Measurements from ENCODE around the gene LHFPL3.

Gene LHFPL3

DNA sequence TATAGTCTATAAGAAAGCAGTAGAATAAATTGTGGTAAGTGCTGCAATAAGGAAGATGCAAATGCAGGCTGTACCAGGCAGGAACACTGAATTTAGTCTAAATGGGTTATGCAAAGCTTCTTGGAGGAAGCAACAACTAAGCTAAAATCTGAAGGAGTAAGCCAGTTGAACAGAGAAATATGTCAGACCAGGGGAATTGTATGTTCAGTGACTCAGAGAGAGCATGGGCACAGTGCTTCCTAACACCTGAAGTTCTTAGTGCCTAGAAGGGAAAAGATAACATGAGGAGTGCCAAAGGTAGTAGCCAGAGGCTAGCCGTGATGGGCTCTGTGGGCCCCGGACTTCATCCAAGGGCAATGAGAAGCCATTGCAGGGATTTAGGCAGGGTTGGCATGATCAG is 481.5 kb downstream of the LHFPL3 start:
- H3K4me1 ChIP-seq (ENCODE audit: low read length): no peaks in the 10 kb centered on the region
- no peak overlapping the region for H3K27ac ChIP-seq (ENCODE audit: low read length)
- TF ChIP-seq EZH2 (optimal IDR thresholded peaks at IDR 0.05; ENCODE audit: low read depth, low read length): no peak
- no peak for TF ChIP-seq CTCF (IDR thresholded peaks at IDR 0.05; ENCODE audit: low read length)
- no peak for TF ChIP-seq EZH2phosphoT487 (IDR thresholded peaks at IDR 0.05; ENCODE audit: low read length)
- H3F3A ChIP-seq (ENCODE audit: insufficient read depth, low read length): no peaks in the 10 kb centered on the region
- H3K36me3 ChIP-seq (replicated peaks; ENCODE audit: insufficient read depth, low read length): no peaks in the 10 kb centered on the region
- no peaks in the 10 kb centered on the region for H3K9me3 ChIP-seq (replicated peaks; ENCODE audit: insufficient read depth, low read length)
- no peak overlapping the region for H3K4me2 ChIP-seq (ENCODE audit: low read depth, low read length)
- no peaks in the 10 kb centered on the region for H3K27me3 ChIP-seq (replicated peaks; ENCODE audit: insufficient read depth, low read length)
- no peaks in the 10 kb centered on the region for H3K79me2 ChIP-seq (ENCODE audit: low read length)
- no peak overlapping the region for H3K9ac ChIP-seq (ENCODE audit: low read length)
- H3K9me2 ChIP-seq (replicated peaks; ENCODE audit: insufficient read depth, low read length): no peaks in the 10 kb centered on the region
- no peak overlapping the region for H3K4me3 ChIP-seq (ENCODE audit: low read length)
- H4K20me1 ChIP-seq (ENCODE audit: insufficient read depth, low read length): no peaks in the 10 kb centered on the region
- no peak overlapping the region for H2AFZ ChIP-seq (ENCODE audit: low read length)
- no peak for DNase-seq

DNA sequence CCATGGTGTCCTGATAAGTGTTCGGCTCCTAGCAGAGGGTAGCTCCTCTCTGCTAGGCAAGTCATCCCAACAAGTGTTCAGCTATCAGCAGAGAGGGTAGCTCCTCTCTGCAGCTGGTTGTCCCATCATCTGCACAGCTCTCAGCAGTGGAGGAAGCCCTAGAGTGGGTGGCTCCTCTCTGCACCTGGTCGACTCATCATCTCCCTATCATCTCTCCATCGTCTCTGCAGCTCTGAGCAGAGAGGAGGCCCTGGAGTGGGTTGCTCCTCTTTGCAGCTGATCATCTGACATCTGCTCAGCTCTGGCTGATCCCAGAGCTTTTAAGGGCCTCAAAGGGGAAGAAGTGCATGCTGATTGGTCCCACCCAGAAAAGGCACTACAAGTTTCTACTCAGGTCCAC is 485.7 kb downstream of the LHFPL3 start:
- Histone ChIP-seq H3K9me2 (replicated peaks; ENCODE audit: insufficient read depth, low read length) (no peaks in the 10 kb centered on the region), H3K79me2 (ENCODE audit: low read length) (no peaks in the 10 kb centered on the region), H3K4me1 (ENCODE audit: low read length) (peaks cover 17% of the 10 kb centered on the region), H3K4me3 (ENCODE audit: low read length) (no peak overlapping the region), H3K9ac (ENCODE audit: low read length) (no peak overlapping the region), H4K20me1 (ENCODE audit: insufficient read depth, low read length) (no peaks in the 10 kb centered on the region), H3K27me3 (replicated peaks; ENCODE audit: insufficient read depth, low read length) (no peaks in the 10 kb centered on the region), H3F3A (ENCODE audit: insufficient read depth, low read length) (peaks cover 12% of the 10 kb centered on the region), H2AFZ (ENCODE audit: low read length) (no peak overlapping the region), H3K4me2 (ENCODE audit: low read depth, low read length) (no peak overlapping the region), H3K36me3 (replicated peaks; ENCODE audit: insufficient read depth, low read length) (no peaks in the 10 kb centered on the region), H3K9me3 (replicated peaks; ENCODE audit: insufficient read depth, low read length) (no peaks in the 10 kb centered on the region), H3K27ac (ENCODE audit: low read length) (no peak overlapping the region)
- no peak for DNase-seq
- TF ChIP-seq CTCF (IDR thresholded peaks at IDR 0.05; ENCODE audit: low read length) (no peak), EZH2 (optimal IDR thresholded peaks at IDR 0.05; ENCODE audit: low read depth, low read length) (no peak), EZH2phosphoT487 (IDR thresholded peaks at IDR 0.05; ENCODE audit: low read length) (no peak)

DNA sequence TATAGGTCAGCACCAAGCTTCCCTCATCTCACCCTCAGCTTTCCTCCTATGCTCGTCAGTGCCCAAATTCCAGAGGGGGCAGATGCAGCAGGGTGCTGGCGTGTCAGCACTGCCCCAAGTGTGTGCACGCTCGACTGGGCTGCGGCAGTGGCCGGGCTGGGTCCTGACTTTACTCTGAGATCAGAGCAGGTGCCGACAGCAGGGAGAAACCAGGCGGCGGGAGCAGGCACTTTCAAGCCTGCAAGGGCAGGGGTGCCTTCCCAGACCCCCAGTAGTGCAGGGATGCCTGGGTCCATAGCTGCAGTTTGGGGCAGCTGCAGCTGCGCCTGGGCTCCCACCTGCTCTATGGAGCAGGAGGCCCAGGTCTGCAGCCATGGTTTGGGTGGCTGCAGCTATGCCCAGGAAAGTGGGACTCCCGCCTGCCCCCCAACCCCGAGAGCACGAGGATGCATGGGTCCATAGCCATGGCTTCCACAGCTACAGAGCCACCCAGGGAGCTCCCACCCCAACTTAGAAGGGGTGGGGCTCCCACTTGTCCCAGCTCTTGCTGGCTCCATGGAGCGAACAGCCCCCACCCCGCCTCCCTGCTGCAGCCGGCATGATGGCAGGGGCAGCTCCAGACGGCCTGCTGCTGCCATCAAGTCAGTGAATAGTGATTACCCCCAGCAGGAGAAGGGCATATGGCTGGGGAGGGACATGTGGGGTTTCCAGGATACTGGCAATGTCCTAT is 486.4 kb downstream of the LHFPL3 start:
- no peak for TF ChIP-seq CTCF (IDR thresholded peaks at IDR 0.05; ENCODE audit: low read length)
- no peak for TF ChIP-seq EZH2 (optimal IDR thresholded peaks at IDR 0.05; ENCODE audit: low read depth, low read length)
- no peak for TF ChIP-seq EZH2phosphoT487 (IDR thresholded peaks at IDR 0.05; ENCODE audit: low read length)
- no peak overlapping the region for H3K9ac ChIP-seq (ENCODE audit: low read length)

More for the DNA sequence above, 486.4 kb downstream of the LHFPL3 start:
- Histone ChIP-seq H3K27me3 (replicated peaks; ENCODE audit: insufficient read depth, low read length) (no peaks in the 10 kb centered on the region), H3K9me3 (replicated peaks; ENCODE audit: insufficient read depth, low read length) (no peaks in the 10 kb centered on the region), H3K79me2 (ENCODE audit: low read length) (no peaks in the 10 kb centered on the region), H4K20me1 (ENCODE audit: insufficient read depth, low read length) (no peaks in the 10 kb centered on the region), H3K27ac (ENCODE audit: low read length) (no peak overlapping the region), H2AFZ (ENCODE audit: low read length) (no peak overlapping the region), H3K9me2 (replicated peaks; ENCODE audit: insufficient read depth, low read length) (no peaks in the 10 kb centered on the region), H3K4me1 (ENCODE audit: low read length) (peaks cover 17% of the 10 kb centered on the region), H3F3A (ENCODE audit: insufficient read depth, low read length) (peaks cover 12% of the 10 kb centered on the region), H3K4me2 (ENCODE audit: low read depth, low read length) (no peak overlapping the region), H3K4me3 (ENCODE audit: low read length) (no peak overlapping the region), H3K36me3 (replicated peaks; ENCODE audit: insufficient read depth, low read length) (no peaks in the 10 kb centered on the region)
- no peak for DNase-seq
